HepG2 (cell line): ENCODE results near the gene WNT6. TPM values are rescaled to one million over a fixed set of nuclear protein-coding genes. Genes with fewer than 3 reads are reported as not detected.

Source experiments
- AKAP8 ChIP-seq: sonication (generic); formaldehyde crosslinking; IDR thresholded peaks from 2 replicates; pipeline ENCODE4 v1.5.1; 2020; ENCODE audit warnings: mild to moderate bottlenecking, missing genetic modification reagents
- ARID5B ChIP-seq: IDR thresholded peaks from 2 replicates; pipeline ENCODE4 v1.4.0; 2020; ENCODE audit warnings: mild to moderate bottlenecking, missing genetic modification reagents
- ETV6 ChIP-seq: sonication (generic); formaldehyde crosslinking; conservative IDR thresholded peaks from 2 replicates; pipeline ENCODE4 v1.4.0; 2020; ENCODE audit warnings: missing genetic modification reagents
- FLYWCH1 ChIP-seq: sonication (generic); formaldehyde crosslinking; IDR thresholded peaks from 2 replicates; pipeline ENCODE4 v1.8.1; 2023; ENCODE audit warnings: mild to moderate bottlenecking, missing genetic modification reagents
- FUBP1 ChIP-seq: sonication (generic); formaldehyde crosslinking; IDR thresholded peaks from 2 replicates; pipeline ENCODE4 v1.5.1; 2020; ENCODE audit warnings: missing genetic modification reagents, mild to moderate bottlenecking, borderline replicate concordance
- HNF1A ChIP-seq, 2 experiments: sonication (generic) in 1 of 2; formaldehyde crosslinking in 1 of 2; IDR thresholded peaks; 2 replicates each; pipeline versions ENCODE4 v1.4.0 to v1.6.1; 2016 to 2020; ENCODE audit warnings: borderline replicate concordance in 1 of 2, low read depth in 1 of 2, mild to moderate bottlenecking in 1 of 2, missing genetic modification reagents in 1 of 2
- IRX3 ChIP-seq: sonication (generic); formaldehyde crosslinking; IDR thresholded peaks from 2 replicates; pipeline ENCODE4 v1.8.1; 2023; ENCODE audit warnings: mild to moderate bottlenecking, low read depth, missing genetic modification reagents, borderline replicate concordance
- MAFK ChIP-seq, 2 experiments: IDR thresholded peaks in 1 of 2; conservative IDR thresholded peaks in 1 of 2; 2 replicates each; pipeline ENCODE4 v1.6.1; 2011; ENCODE audit warnings: improper control_type of control experiment in 2 of 2, low read length in 2 of 2
- SYNCRIP ChIP-seq: fragments of 200-400 bp; formaldehyde crosslinking; IDR thresholded peaks from 2 replicates; pipeline ENCODE4 v1.6.1; 2018; ENCODE audit warnings: mild to moderate bottlenecking, low read depth, low read length; ENCODE audit not compliant: insufficient read depth
- TEAD3 ChIP-seq: optimal IDR thresholded peaks from 2 replicates; pipeline ENCODE3; 2016; ENCODE audit warnings: borderline replicate concordance
- TOE1 ChIP-seq: sonication (generic); formaldehyde crosslinking; IDR thresholded peaks from 2 replicates; pipeline ENCODE4 v1.4.0; 2020; ENCODE audit warnings: mild to moderate bottlenecking, missing genetic modification reagents
- ZBTB14 ChIP-seq: sonication (generic); formaldehyde crosslinking; IDR thresholded peaks from 2 replicates; pipeline ENCODE4 v1.4.0; 2020; ENCODE audit warnings: missing genetic modification reagents
- ZNF136 ChIP-seq: sonication (generic); formaldehyde crosslinking; IDR thresholded peaks from 2 replicates; pipeline ENCODE4 v1.8.1; 2022; ENCODE audit warnings: low read depth, mild to moderate bottlenecking, moderate library complexity, missing genetic modification reagents
- ZNF282 ChIP-seq: fragments of 450-650 bp; IDR thresholded peaks from 2 replicates; pipeline ENCODE4 v1.6.1; 2018; ENCODE audit not compliant: partially characterized antibody
- polyA plus RNA-seq, 8 experiments: library from polyadenylated mRNA; depleted of rRNA in 3 of 8; stranded (reverse) in 7 of 8; unstranded in 1 of 8; fragments of >200 nt; fragmentation: Illumina TruSeq in 4 of 8; extraction: Trizol in 4 of 8; gene quantifications; 2 replicates each; pipeline versions ENCODE4 v1.2.1 to v1.2.3, GENCODE V29; 2011 to 2016; ENCODE audit warnings: low read depth in 4 of 8, missing spikeins in 1 of 8, mixed read lengths in 1 of 8; ENCODE audit not compliant: insufficient read depth in 1 of 8
- total RNA-seq, 5 experiments: library from RNA; depleted of rRNA; stranded (reverse); fragments of >200 nt; fragmentation: Illumina TruSeq; extraction: Trizol; gene quantifications; 2 replicates each; pipeline ENCODE4 v1.2.3, GENCODE V29; 2016; ENCODE audit warnings: low read depth in 1 of 5

Gene WNT6
- total and polyA plus RNA-seq, 2 of the 13 experiments (the other 11 are each of a cell fraction or from before 2014, with no cell fraction given), result 0.20 TPM; not detected in 1

GRCh38 chr2:218898109-218898878, 38.7 kb downstream of the WNT6 start (continued):
- TF ChIP-seq ZBTB14 (no peak), FUBP1 (no peak), HNF1A (IDR thresholded peaks at IDR 0.05; ENCODE audit: low read depth) (no peak), HNF1A (CRISPR knock-in tag; IDR thresholded peaks at IDR 0.05; ENCODE audit: borderline replicate concordance) (peak; percentile 43; the same call in 1 of the 2 replicates), ETV6 (CRISPR knock-in tag) (0 out of 2 replicates have a peak, but pooled peaks have one; percentile 34), TEAD3 (peak; percentile 24), SYNCRIP (no peak), IRX3 (CRISPR knock-in tag) (peak; percentile 63; the same call in 1 of the 2 replicates), AKAP8 (CRISPR knock-in tag) (no peak), ZNF282 (no peak), TOE1 (CRISPR knock-in tag) (0 out of 2 replicates have a peak, but pooled peaks have one; percentile 48), ZNF136 (CRISPR knock-in tag) (peak; percentile 73; the same call in 1 of the 2 replicates), MAFK (conservative IDR thresholded peaks at IDR 0.05 in 1 of 2, IDR thresholded peaks at IDR 0.05 in 1 of 2; ENCODE audit: low read length in 2 of 2) (no peak), FLYWCH1 (CRISPR knock-in tag) (0 out of 2 replicates have a peak, but pooled peaks have one; percentile 35), ARID5B (CRISPR knock-in tag) (peak; percentile 52)
